Hepatocyte (in vitro differentiated cells): Measurements from ENCODE around the gene LEP. TPM values are rescaled to one million over a fixed set of nuclear protein-coding genes. Genes with fewer than 3 reads are reported as not detected.

Experiments
- DNase-seq: peaks from one replicate; pipeline ENCODE4 v3.0.0-alpha.2; 2016; ENCODE audit warnings: low spot score
- H2AFZ ChIP-seq: fragments of 200-600 bp; sonication (generic); 2 replicates; pipeline ENCODE4 v1.6.0; 2016; ENCODE audit warnings: antibody characterized with exemption, mild to moderate bottlenecking
- H3K27ac ChIP-seq: fragments of 200-600 bp; sonication (generic); 2 replicates; pipeline ENCODE4 v1.5.1; 2016; ENCODE audit warnings: mild to moderate bottlenecking
- H3K27me3 ChIP-seq: fragments of 200-600 bp; sonication (generic); 2 replicates; pipeline ENCODE4 v1.6.1; 2016
- H3K36me3 ChIP-seq: fragments of 200-600 bp; sonication (generic); replicated peaks from 2 replicates; pipeline ENCODE4 v1.5.1; 2016; ENCODE audit warnings: low read depth; ENCODE audit not compliant: insufficient read depth
- H3K4me1 ChIP-seq: fragments of 200-600 bp; sonication (generic); 2 replicates; pipeline ENCODE4 v1.5.1; 2016; ENCODE audit warnings: mild to moderate bottlenecking, moderate library complexity; ENCODE audit not compliant: insufficient read depth
- H3K4me2 ChIP-seq: fragments of 200-600 bp; sonication (generic); 2 replicates; pipeline ENCODE4 v1.6.0; 2016
- H3K4me3 ChIP-seq: fragments of 200-600 bp; sonication (generic); 2 replicates; pipeline ENCODE4 v1.5.1; 2016; ENCODE audit warnings: mild to moderate bottlenecking
- H3K79me2 ChIP-seq: fragments of 200-600 bp; sonication (generic); 2 replicates; pipeline ENCODE4 v1.6.0; 2017; ENCODE audit warnings: mild to moderate bottlenecking
- H3K9me2 ChIP-seq: fragments of 200-600 bp; sonication (generic); replicated peaks from 2 replicates; pipeline ENCODE4 v1.6.0; 2017; ENCODE audit warnings: mild to moderate bottlenecking; ENCODE audit not compliant: insufficient read depth
- H3K9me3 ChIP-seq: fragments of 200-600 bp; sonication (generic); 2 replicates; pipeline ENCODE4 v1.5.1; 2016; ENCODE audit warnings: low read depth, mild to moderate bottlenecking
- H4K20me1 ChIP-seq: fragments of 200-600 bp; sonication (generic); 2 replicates; pipeline ENCODE4 v1.6.0; 2016; ENCODE audit warnings: mild to moderate bottlenecking; ENCODE audit not compliant: insufficient read depth, poor library complexity, severe bottlenecking
- CTCF ChIP-seq: fragments of 200-600 bp; sonication (generic); IDR thresholded peaks from 2 replicates; pipeline ENCODE4 v1.5.1; 2016; ENCODE audit warnings: antibody characterized with exemption, mild to moderate bottlenecking; ENCODE audit not compliant: poor library complexity
- EZH2 ChIP-seq: fragments of 200-600 bp; sonication (generic); IDR thresholded peaks from 2 replicates; pipeline ENCODE4 v1.6.1; 2016; ENCODE audit warnings: antibody characterized with exemption, mild to moderate bottlenecking, borderline replicate concordance
- EZH2phosphoT487 ChIP-seq: fragments of 200-600 bp; sonication (generic); IDR thresholded peaks from one replicate; pipeline ENCODE4 v1.6.1; 2018; ENCODE audit warnings: antibody characterized with exemption, mild to moderate bottlenecking, low read depth, moderate library complexity; ENCODE audit not compliant: unreplicated experiment, severe bottlenecking
- WGBS: methylation state at CpG from one replicate; pipeline ENCODE4 v1.1.6; 2016; ENCODE audit warnings: low lambda C conversion rate; ENCODE audit errors: missing lambda C conversion rate; 5-methylcytosine and 5-hydroxymethylcytosine counted together
- polyA plus RNA-seq: library from polyadenylated mRNA; unstranded; fragments of >200 nt; fragmentation: Nextera tagmentation; extraction: Ambion mirVana; gene quantifications from 2 replicates; pipeline ENCODE4 v1.2.1, GENCODE V29; 2016
- total RNA-seq: library from RNA; depleted of rRNA; stranded (reverse); fragments of >200 nt; gene quantifications from 2 replicates; pipeline ENCODE4 v1.2.3, GENCODE V29; 2014

Gene LEP
- total and polyA plus RNA-seq, 2 experiments from 2014 or later = not detected

GRCh38 chr7:128217030-128217805 lies 23.9 kb upstream of the LEP start:
- Histone ChIP-seq H3K4me2 (no peak overlapping the region), H3K9me2 (no peaks in the 10 kb centered on the region), H3K36me3 (no peaks in the 10 kb centered on the region), H4K20me1 (no peaks in the 10 kb centered on the region), H3K79me2 (no peaks in the 10 kb centered on the region), H3K4me1 (no peaks in the 10 kb centered on the region), H3K27me3 (peaks cover 17% of the 10 kb centered on the region), H3K27ac (no peak overlapping the region), H2AFZ (no peak overlapping the region), H3K9me3 (no peaks in the 10 kb centered on the region), H3K4me3 (no peak overlapping the region)
- DNase-seq = no peak
- no peak for TF ChIP-seq EZH2
- TF ChIP-seq EZH2phosphoT487 = no peak
- TF ChIP-seq CTCF = no peak
- 87% methylated on average over 12 of the region's 12 CpGs for WGBS

GRCh38 chr7:128217967-128218652 lies 23.0 kb upstream of the LEP start:
- 83% methylated on average over 9 of the region's 9 CpGs for WGBS
- no peak overlapping the region for H3K4me3 ChIP-seq
- no peaks in the 10 kb centered on the region for H3K4me1 ChIP-seq
- no peaks in the 10 kb centered on the region for H3K9me3 ChIP-seq
- H3K4me2 ChIP-seq = no peak overlapping the region
- H3K27ac ChIP-seq = no peak overlapping the region
- H4K20me1 ChIP-seq = no peaks in the 10 kb centered on the region
- H2AFZ ChIP-seq = no peak overlapping the region
- H3K79me2 ChIP-seq = no peaks in the 10 kb centered on the region
- H3K9me2 ChIP-seq = no peaks in the 10 kb centered on the region
- DNase-seq = no peak
- no peak for TF ChIP-seq EZH2phosphoT487
- peaks cover 21% of the 10 kb centered on the region for H3K27me3 ChIP-seq
- H3K36me3 ChIP-seq = no peaks in the 10 kb centered on the region

GRCh38 chr7:128219636-128220035 lies 21.4 kb upstream of the LEP start:
- TF ChIP-seq EZH2 (no peak), EZH2phosphoT487 (no peak), CTCF (no peak)
- Histone ChIP-seq H3K4me2 (no peak overlapping the region), H3K27me3 (peaks cover 21% of the 10 kb centered on the region), H3K4me1 (no peaks in the 10 kb centered on the region), H2AFZ (no peak overlapping the region), H3K79me2 (no peaks in the 10 kb centered on the region), H3K9me2 (no peaks in the 10 kb centered on the region), H3K27ac (no peak overlapping the region), H4K20me1 (no peaks in the 10 kb centered on the region), H3K4me3 (no peak overlapping the region), H3K36me3 (no peaks in the 10 kb centered on the region), H3K9me3 (no peaks in the 10 kb centered on the region)
- 84% methylated on average over 2 of the region's 2 CpGs for WGBS
- DNase-seq = no peak

- Histone ChIP-seq H3K4me2 (no peak overlapping the region), H3K9me2 (no peaks in the 10 kb centered on the region), H4K20me1 (no peaks in the 10 kb centered on the region), H3K27me3 (peaks cover 21% of the 10 kb centered on the region), H3K4me3 (no peak overlapping the region), H2AFZ (no peak overlapping the region), H3K9me3 (no peaks in the 10 kb centered on the region), H3K27ac (no peak overlapping the region), H3K4me1 (no peaks in the 10 kb centered on the region), H3K36me3 (no peaks in the 10 kb centered on the region), H3K79me2 (no peaks in the 10 kb centered on the region)
- WGBS = 67% methylated on average over 5 of the region's 5 CpGs
- TF ChIP-seq CTCF = no peak
- no peak for TF ChIP-seq EZH2phosphoT487
- no peak for TF ChIP-seq EZH2
- DNase-seq = peak; percentile 25
These were observed 19.1 kb upstream of the LEP start for GRCh38 chr7:128221929-128222403.
